DMS153 (cell line): ENCODE data around the gene GSE1.
"Not testable (repeated sequence)": the region's sequence is repeated elsewhere in the genome, so short reads cannot be mapped to it uniquely, and the experiment has no call there.

ENCODE experiments used
- DNase-seq: peaks from one replicate; lab custom pipeline; 2025; lab: John Stamatoyannopoulos, UW

GSE1 gene

GRCh38 chr16:85589688-85590505 lies 23.2 kb upstream of the GSE1 start:
- no peak for DNase-seq

- DNase-seq, result no peak
Measured at GRCh38 chr16:85590506-85590832, 22.7 kb upstream of the GSE1 start.

- DNase-seq, result no peak
Measured at GRCh38 chr16:85591381-85591780, 21.7 kb upstream of the GSE1 start.

- DNase-seq, result not testable (repeated sequence)
Measured at GRCh38 chr16:85592277-85592676, 20.8 kb upstream of the GSE1 start.

GRCh38 chr16:85592700-85593493 lies 20.2 kb upstream of the GSE1 start:
- no peak for DNase-seq

- DNase-seq, result no peak
Measured at GRCh38 chr16:85593494-85594221, 19.5 kb upstream of the GSE1 start.

- DNase-seq, result no peak
Measured at GRCh38 chr16:85594273-85594977, 18.7 kb upstream of the GSE1 start.

GRCh38 chr16:85594978-85595661 lies 18.0 kb upstream of the GSE1 start:
- DNase-seq, result no peak

- DNase-seq, result no peak
Measured at GRCh38 chr16:85595812-85596502, 17.2 kb upstream of the GSE1 start.

GRCh38 chr16:85598141-85598540 lies 15.0 kb upstream of the GSE1 start:
- DNase-seq, result no peak

- DNase-seq, result no peak
Measured at GRCh38 chr16:85600078-85600477, 13.0 kb upstream of the GSE1 start.

GRCh38 chr16:85600530-85601271 lies 12.4 kb upstream of the GSE1 start:
- no peak for DNase-seq

- DNase-seq, result no peak
Measured at GRCh38 chr16:85601272-85601639, 11.9 kb upstream of the GSE1 start.

- no peak for DNase-seq
Measured at GRCh38 chr16:85601730-85602401, 11.3 kb upstream of the GSE1 start.

GRCh38 chr16:85602402-85603202 lies 10.5 kb upstream of the GSE1 start:
- peak; percentile 67 for DNase-seq

- DNase-seq, result no peak
Measured at GRCh38 chr16:85603203-85603755, 9.8 kb upstream of the GSE1 start.

- no peak for DNase-seq
Measured at GRCh38 chr16:85604145-85604705, 8.9 kb upstream of the GSE1 start.
